Smooth muscle cell (in vitro differentiated cells): ENCODE results near the gene MICU1. TPM values are rescaled to one million over a fixed set of nuclear protein-coding genes. Genes with fewer than 3 reads are reported as not detected.

Experiments used
- DNase-seq: peaks from one replicate; lab custom pipeline; 2025; ENCODE audit not compliant: unreplicated experiment; lab: John Stamatoyannopoulos, UW
- H2AFZ ChIP-seq: fragments of 200-600 bp; sonication (generic); 2 replicates; pipeline ENCODE4 v1.6.0; 2016; ENCODE audit warnings: antibody characterized with exemption, low read depth, mild to moderate bottlenecking
- H3F3A ChIP-seq: fragments of 200-600 bp; sonication (generic); 2 replicates; pipeline ENCODE4 v1.6.0; 2017; ENCODE audit warnings: antibody characterized with exemption, low read depth
- H3K27ac ChIP-seq: fragments of 200-600 bp; sonication (generic); 2 replicates; pipeline ENCODE4 v1.5.1; 2016; ENCODE audit warnings: low read depth, mild to moderate bottlenecking
- H3K27me3 ChIP-seq: fragments of 200-600 bp; sonication (generic); 2 replicates; pipeline ENCODE4 v1.6.1; 2016; ENCODE audit warnings: low read depth, mild to moderate bottlenecking
- H3K36me3 ChIP-seq: fragments of 200-600 bp; sonication (generic); 2 replicates; pipeline ENCODE4 v1.5.1; 2016; ENCODE audit warnings: low read depth
- H3K4me1 ChIP-seq: fragments of 200-600 bp; sonication (generic); 2 replicates; pipeline ENCODE4 v1.5.1; 2016; ENCODE audit warnings: low read depth
- H3K4me2 ChIP-seq: fragments of 200-600 bp; sonication (generic); 2 replicates; pipeline ENCODE4 v1.6.0; 2016; ENCODE audit warnings: mild to moderate bottlenecking
- H3K4me3 ChIP-seq: fragments of 200-600 bp; sonication (generic); 2 replicates; pipeline ENCODE4 v1.5.1; 2016; ENCODE audit warnings: mild to moderate bottlenecking
- H3K79me2 ChIP-seq: fragments of 200-600 bp; sonication (generic); 2 replicates; pipeline ENCODE4 v1.6.0; 2016; ENCODE audit warnings: low read depth, mild to moderate bottlenecking
- H3K9ac ChIP-seq: fragments of 200-600 bp; sonication (generic); 2 replicates; pipeline ENCODE4 v1.6.0; 2016; ENCODE audit warnings: low read depth
- H3K9me3 ChIP-seq: fragments of 200-600 bp; sonication (generic); replicated peaks from 2 replicates; pipeline ENCODE4 v1.5.1; 2016; ENCODE audit warnings: low read depth
- H4K20me1 ChIP-seq: fragments of 200-600 bp; sonication (generic); 2 replicates; pipeline ENCODE4 v1.6.0; 2016; ENCODE audit warnings: low read depth
- CTCF ChIP-seq: fragments of 200-600 bp; sonication (generic); IDR thresholded peaks from 2 replicates; pipeline ENCODE4 v1.5.1; 2017; ENCODE audit warnings: borderline replicate concordance, mild to moderate bottlenecking, antibody characterized with exemption; ENCODE audit not compliant: insufficient read depth, poor library complexity, severe bottlenecking
- WGBS: methylation state at CpG from one replicate; pipeline ENCODE4 v1.1.7; 2016; ENCODE audit warnings: low lambda C conversion rate; 5-methylcytosine and 5-hydroxymethylcytosine counted together
- polyA plus RNA-seq: library from polyadenylated mRNA; unstranded; fragments of >200 nt; fragmentation: Nextera tagmentation; extraction: Ambion mirVana; gene quantifications from 2 replicates; pipeline ENCODE4 v1.2.1, GENCODE V29; 2016
- total RNA-seq: library from RNA; depleted of rRNA; stranded (reverse); fragments of >200 nt; gene quantifications from 2 replicates; pipeline ENCODE4 v1.2.3, GENCODE V29; 2014

MICU1 gene
- total and polyA plus RNA-seq, 2 experiments from 2014 or later = 35.0 to 35.1 TPM

- no peak for TF ChIP-seq CTCF
- H3K36me3 ChIP-seq = no peaks in the 10 kb centered on the region
- H4K20me1 ChIP-seq = no peaks in the 10 kb centered on the region
- H3F3A ChIP-seq = no peaks in the 10 kb centered on the region
- H2AFZ ChIP-seq = no peak overlapping the region
- no peaks in the 10 kb centered on the region for H3K9me3 ChIP-seq
- no peaks in the 10 kb centered on the region for H3K27me3 ChIP-seq
- H3K79me2 ChIP-seq = no peaks in the 10 kb centered on the region
- no peak overlapping the region for H3K27ac ChIP-seq
- H3K9ac ChIP-seq = no peak overlapping the region
- H3K4me3 ChIP-seq = no peak overlapping the region
- no peaks in the 10 kb centered on the region for H3K4me1 ChIP-seq
- WGBS = 98% methylated on average over 5 of the region's 5 CpGs
- DNase-seq = no peak
- no peak overlapping the region for H3K4me2 ChIP-seq
Measured at GRCh38 chr10:72523062-72523461, 102.8 kb downstream of the MICU1 start.

- Histone ChIP-seq H3K4me2 (no peak overlapping the region), H3K9ac (no peak overlapping the region), H3K9me3 (no peaks in the 10 kb centered on the region), H3K79me2 (no peaks in the 10 kb centered on the region), H3F3A (no peaks in the 10 kb centered on the region), H3K27me3 (no peaks in the 10 kb centered on the region), H3K27ac (no peak overlapping the region), H3K4me3 (no peak overlapping the region), H3K36me3 (no peaks in the 10 kb centered on the region), H2AFZ (no peak overlapping the region), H3K4me1 (no peaks in the 10 kb centered on the region), H4K20me1 (no peaks in the 10 kb centered on the region)
- no peak for DNase-seq
- WGBS = 97% methylated on average over 8 of the region's 8 CpGs
- no peak for TF ChIP-seq CTCF
Measured at GRCh38 chr10:72517244-72517643, 108.6 kb downstream of the MICU1 start.

- no peaks in the 10 kb centered on the region for H4K20me1 ChIP-seq
- H3K27ac ChIP-seq = no peak overlapping the region
- TF ChIP-seq CTCF = no peak
- H3K79me2 ChIP-seq = no peaks in the 10 kb centered on the region
- no peaks in the 10 kb centered on the region for H3F3A ChIP-seq
- H2AFZ ChIP-seq = no peak overlapping the region
- no peaks in the 10 kb centered on the region for H3K4me1 ChIP-seq
- 96% methylated on average over 2 of the region's 2 CpGs for WGBS
- no peak overlapping the region for H3K9ac ChIP-seq
- no peaks in the 10 kb centered on the region for H3K27me3 ChIP-seq
- H3K4me2 ChIP-seq = no peak overlapping the region
- DNase-seq = no peak
- H3K4me3 ChIP-seq = no peak overlapping the region
- H3K9me3 ChIP-seq = no peaks in the 10 kb centered on the region
- no peaks in the 10 kb centered on the region for H3K36me3 ChIP-seq
Measured at GRCh38 chr10:72515455-72515854, 110.4 kb downstream of the MICU1 start.

- H3K9me3 ChIP-seq = no peaks in the 10 kb centered on the region
- no peak for DNase-seq
- H3F3A ChIP-seq = no peaks in the 10 kb centered on the region
- H3K36me3 ChIP-seq = no peaks in the 10 kb centered on the region
- H3K27ac ChIP-seq = no peak overlapping the region
- no peak overlapping the region for H3K4me3 ChIP-seq
- no peaks in the 10 kb centered on the region for H3K27me3 ChIP-seq
- H3K4me1 ChIP-seq = no peaks in the 10 kb centered on the region
- no peaks in the 10 kb centered on the region for H4K20me1 ChIP-seq
- no peak overlapping the region for H3K4me2 ChIP-seq
- H3K9ac ChIP-seq = no peak overlapping the region
- H3K79me2 ChIP-seq = no peaks in the 10 kb centered on the region
- H2AFZ ChIP-seq = no peak overlapping the region
- no peak for TF ChIP-seq CTCF
Measured at GRCh38 chr10:72513910-72514309, 112.0 kb downstream of the MICU1 start.
